HL-60 (cell line): ENCODE data around the gene VPS41.

Experiments
- DNase-seq, 2 experiments: peaks; one replicate each; pipeline ENCODE4 v3.0.0-alpha.2; 2010 to 2020; ENCODE audit warnings: low read depth in 1 of 2, low spot score in 1 of 2
- H3K27ac ChIP-seq: fragments of 250-450 bp; sonication (Bioruptor Pico); replicated peaks from 2 replicates; pipeline ENCODE4 v1.5.1; 2020; ENCODE audit warnings: mild to moderate bottlenecking, moderate library complexity
- H3K27me3 ChIP-seq: fragments of 250-450 bp; sonication (Bioruptor Pico); 2 replicates; pipeline ENCODE4 v1.5.1; 2021; ENCODE audit warnings: mild to moderate bottlenecking, moderate library complexity; ENCODE audit not compliant: insufficient read depth, poor library complexity, severe bottlenecking
- H3K4me3 ChIP-seq: replicated peaks from 2 replicates; pipeline ENCODE4 v1.5.1; 2011; ENCODE audit warnings: mild to moderate bottlenecking, control low read depth, low read length; ENCODE audit not compliant: insufficient read depth
- CTCF ChIP-seq: IDR thresholded peaks from one replicate; pipeline ENCODE4 v1.5.1; 2011; ENCODE audit warnings: low read length, control low read depth, inconsistent platforms; ENCODE audit not compliant: insufficient read depth
- GABPA ChIP-seq: IDR thresholded peaks from 2 replicates; pipeline ENCODE4 v1.6.1; 2012; ENCODE audit warnings: low read depth
- POLR2AphosphoS5 ChIP-seq: IDR thresholded peaks from 2 replicates; pipeline ENCODE4 v1.6.1; 2012; ENCODE audit warnings: low read depth
- REST ChIP-seq: IDR thresholded peaks from 2 replicates; pipeline ENCODE4 v1.6.1; 2012; ENCODE audit warnings: low read depth; ENCODE audit not compliant: insufficient replicate concordance
- SPI1 ChIP-seq: IDR thresholded peaks from 2 replicates; pipeline ENCODE4 v1.6.1; 2012; ENCODE audit warnings: low read depth, mild to moderate bottlenecking, borderline replicate concordance

Gene VPS41

GRCh38 chr7:38844952-38845563 lies 63.9 kb downstream of the VPS41 start:
- DNase-seq, result no peak
- Histone ChIP-seq H3K4me3 (no peak overlapping the region), H3K27me3 (no peaks in the 10 kb centered on the region), H3K27ac (no peak overlapping the region)
- TF ChIP-seq POLR2AphosphoS5, result no peak
- TF ChIP-seq CTCF, result no peak
- no peak for TF ChIP-seq REST
- TF ChIP-seq SPI1, result no peak
- no peak for TF ChIP-seq GABPA

- TF ChIP-seq REST (no peak), CTCF (no peak), GABPA (no peak), SPI1 (no peak), POLR2AphosphoS5 (no peak)
- Histone ChIP-seq H3K4me3 (no peak overlapping the region), H3K27me3 (no peaks in the 10 kb centered on the region), H3K27ac (no peak overlapping the region)
- no peak for DNase-seq
Measured at GRCh38 chr7:38842746-38843145, 66.2 kb downstream of the VPS41 start.

- TF ChIP-seq POLR2AphosphoS5, result no peak
- TF ChIP-seq SPI1, result no peak
- TF ChIP-seq GABPA, result no peak
- TF ChIP-seq CTCF, result no peak
- TF ChIP-seq REST, result no peak
- no peaks in the 10 kb centered on the region for H3K27me3 ChIP-seq
- no peak for DNase-seq
- H3K4me3 ChIP-seq, result no peak overlapping the region
- no peak overlapping the region for H3K27ac ChIP-seq
Measured at GRCh38 chr7:38840736-38841460, 68.1 kb downstream of the VPS41 start.
